Kidney tubule cell (primary cell): ENCODE results near the gene PAX2.

Experiments used
- DNase-seq: peaks from one replicate; pipeline ENCODE4 v3.0.0-alpha.2; 2018; ENCODE audit warnings: low spot score

PAX2 gene

GRCh38 chr10:100817268-100817839 is 72.0 kb downstream of the PAX2 start:
- DNase-seq, result no peak

GRCh38 chr10:100819424-100819823 is 74.0 kb downstream of the PAX2 start:
- no peak for DNase-seq

- DNase-seq, result peak; percentile 19
Observed at GRCh38 chr10:100823194-100823593, 77.8 kb downstream of the PAX2 start.

- no peak for DNase-seq
Observed at GRCh38 chr10:100824886-100825285, 79.5 kb downstream of the PAX2 start.

- no peak for DNase-seq
Observed at GRCh38 chr10:100825325-100825875, 80.0 kb downstream of the PAX2 start.

GRCh38 chr10:100826031-100826651 is 80.8 kb downstream of the PAX2 start:
- no peak for DNase-seq

- no peak for DNase-seq
Observed at GRCh38 chr10:100826661-100826982, 81.2 kb downstream of the PAX2 start.

GRCh38 chr10:100826983-100827818 is 81.8 kb downstream of the PAX2 start:
- no peak for DNase-seq

GRCh38 chr10:100827819-100828737 is 82.7 kb downstream of the PAX2 start:
- DNase-seq, result no peak

- no peak for DNase-seq
Observed at GRCh38 chr10:100828738-100829096, 83.3 kb downstream of the PAX2 start.

- DNase-seq, result no peak
Observed at GRCh38 chr10:100829097-100829870, 83.9 kb downstream of the PAX2 start.

- DNase-seq, result no peak
Observed at GRCh38 chr10:100829933-100830727, 84.7 kb downstream of the PAX2 start.

- no peak for DNase-seq
Observed at GRCh38 chr10:100830728-100831111, 85.3 kb downstream of the PAX2 start.

GRCh38 chr10:100831742-100832141 is 86.4 kb downstream of the PAX2 start:
- no peak for DNase-seq

- DNase-seq, result no peak
Observed at GRCh38 chr10:100835810-100836209, 90.4 kb downstream of the PAX2 start.

- DNase-seq, result no peak
Observed at GRCh38 chr10:100836891-100837290, 91.5 kb downstream of the PAX2 start.

GRCh38 chr10:100837300-100837699 is 91.9 kb downstream of the PAX2 start:
- no peak for DNase-seq

GRCh38 chr10:100838986-100839385 is 93.6 kb downstream of the PAX2 start:
- no peak for DNase-seq

- no peak for DNase-seq
Observed at GRCh38 chr10:100841528-100841927, 96.1 kb downstream of the PAX2 start.

GRCh38 chr10:100847440-100847839 is 102.1 kb downstream of the PAX2 start:
- peak; percentile 72 for DNase-seq

- DNase-seq, result no peak
Observed at GRCh38 chr10:100848770-100849169, 103.4 kb downstream of the PAX2 start.
